BE2C (cell line): ENCODE measurements around the gene CRYAB.

Experiments used
- DNase-seq: peaks from one replicate; pipeline ENCODE4 v3.0.0-alpha.2; 2020
- H3K27me3 ChIP-seq: fragments of 250-450 bp; sonication (Bioruptor Pico); 2 replicates; pipeline ENCODE4 v1.5.1; 2020; ENCODE audit warnings: mild to moderate bottlenecking
- H3K36me3 ChIP-seq: fragments of 250-450 bp; sonication (Bioruptor Pico); 2 replicates; pipeline ENCODE4 v1.5.1; 2020; ENCODE audit warnings: mild to moderate bottlenecking
- H3K4me1 ChIP-seq: fragments of 250-450 bp; sonication (Bioruptor Pico); 2 replicates; pipeline ENCODE4 v1.5.1; 2020
- H3K4me3 ChIP-seq: 2 replicates; pipeline ENCODE4 v1.5.1; 2011; ENCODE audit warnings: low read depth, low read length
- H3K9me3 ChIP-seq: fragments of 250-450 bp; sonication (Bioruptor Pico); 2 replicates; pipeline ENCODE4 v1.5.1; 2020
- CTCF ChIP-seq: IDR thresholded peaks from 2 replicates; pipeline ENCODE4 v1.5.1; 2012; ENCODE audit warnings: mild to moderate bottlenecking, low read depth, low read length

CRYAB gene

GRCh38 chr11:111942829-111943228 lies 31.3 kb upstream of the CRYAB start:
- no peak for DNase-seq
- Histone ChIP-seq H3K9me3 (no peaks in the 10 kb centered on the region), H3K27me3 (no peaks in the 10 kb centered on the region), H3K4me1 (peaks cover 29% of the 10 kb centered on the region), H3K4me3 (no peak overlapping the region), H3K36me3 (peaks cover 3% of the 10 kb centered on the region; the same call in 1 of the 2 replicates)
- no peak for TF ChIP-seq CTCF

- peak; percentile 63 for DNase-seq
- TF ChIP-seq CTCF: no peak
- peaks cover 3% of the 10 kb centered on the region; the same call in 1 of the 2 replicates for H3K36me3 ChIP-seq
- H3K4me1 ChIP-seq: peaks cover 32% of the 10 kb centered on the region
- H3K27me3 ChIP-seq: no peaks in the 10 kb centered on the region
- no peaks in the 10 kb centered on the region for H3K9me3 ChIP-seq
- H3K4me3 ChIP-seq: no peak overlapping the region
These were observed 30.4 kb upstream of the CRYAB start for GRCh38 chr11:111941963-111942362.

- no peak for TF ChIP-seq CTCF
- peak overlapping the region; percentile 27; the same call in 1 of the 2 replicates for H3K4me3 ChIP-seq
- no peaks in the 10 kb centered on the region for H3K27me3 ChIP-seq
- peaks cover 3% of the 10 kb centered on the region; the same call in 1 of the 2 replicates for H3K36me3 ChIP-seq
- DNase-seq: peak; percentile 65
- H3K9me3 ChIP-seq: no peaks in the 10 kb centered on the region
- peaks cover 32% of the 10 kb centered on the region for H3K4me1 ChIP-seq
These were observed 28.4 kb upstream of the CRYAB start for GRCh38 chr11:111939836-111940604.

GRCh38 chr11:111938687-111939160 lies 27.2 kb upstream of the CRYAB start:
- H3K36me3 ChIP-seq: no peaks in the 10 kb centered on the region
- DNase-seq: no peak
- H3K27me3 ChIP-seq: no peaks in the 10 kb centered on the region
- peaks cover 32% of the 10 kb centered on the region for H3K4me1 ChIP-seq
- H3K4me3 ChIP-seq: peak overlapping the region; percentile 79
- no peaks in the 10 kb centered on the region for H3K9me3 ChIP-seq
- TF ChIP-seq CTCF: no peak

- TF ChIP-seq CTCF: no peak
- no peaks in the 10 kb centered on the region for H3K36me3 ChIP-seq
- H3K9me3 ChIP-seq: no peaks in the 10 kb centered on the region
- peaks cover 32% of the 10 kb centered on the region for H3K4me1 ChIP-seq
- DNase-seq: no peak
- H3K4me3 ChIP-seq: peak overlapping the region; percentile 79
- no peaks in the 10 kb centered on the region for H3K27me3 ChIP-seq
These were observed 26.3 kb upstream of the CRYAB start for GRCh38 chr11:111937844-111938243.

- Histone ChIP-seq H3K9me3 (no peaks in the 10 kb centered on the region), H3K36me3 (no peaks in the 10 kb centered on the region), H3K27me3 (no peaks in the 10 kb centered on the region), H3K4me3 (peak overlapping the region; percentile 79), H3K4me1 (peaks cover 28% of the 10 kb centered on the region)
- no peak for TF ChIP-seq CTCF
- no peak for DNase-seq
These were observed 25.8 kb upstream of the CRYAB start for GRCh38 chr11:111937461-111937769.
